HEK293 (cell line): ENCODE data around the gene ENKUR.

Source experiments
- CTCF ChIA-PET: fragments of 350-600 bp; formaldehyde crosslinking; extraction: SDS; loops from one replicate; lab custom pipeline; 2021; ENCODE audit warnings: antibody characterized with exemption; lab: Yijun Ruan, JAX
- POLR2A ChIA-PET: fragments of 300-600 bp; formaldehyde crosslinking; extraction: SDS; loops from one replicate; lab custom pipeline; 2020; ENCODE audit warnings: antibody characterized with exemption, inconsistent platforms; lab: Yijun Ruan, JAX
- H3K27ac ChIP-seq: fragments of 200-500 bp; sonication (Bioruptor generic); 2 replicates; pipeline ENCODE4 v1.5.1; 2014; ENCODE audit warnings: low read depth, low read length, control low read depth, inconsistent platforms; ENCODE audit errors: extremely low read depth
- H3K36me3 ChIP-seq, 2 experiments: fragments of 200-500 bp in 1 of 2; sonication (Bioruptor generic) in 1 of 2; 1 replicate in 1 of 2; 2 replicates in 1 of 2; pipeline ENCODE4 v1.5.1; 2014 to 2017; ENCODE audit warnings: inconsistent platforms in 2 of 2, low read length in 2 of 2; ENCODE audit not compliant: control insufficient read depth in 2 of 2, insufficient read depth in 1 of 2
- H3K4me1 ChIP-seq: fragments of 200-500 bp; sonication (Bioruptor generic); 2 replicates; pipeline ENCODE4 v1.5.1; 2014; ENCODE audit warnings: mild to moderate bottlenecking, low read length, inconsistent platforms; ENCODE audit not compliant: control insufficient read depth, insufficient read depth
- H3K4me3 ChIP-seq: 2 replicates; pipeline ENCODE4 v1.5.1; 2011; ENCODE audit warnings: low read depth, mild to moderate bottlenecking, control low read depth, low read length, moderate library complexity
- H3K9me3 ChIP-seq: fragments of 200-500 bp; sonication (Bioruptor generic); 2 replicates; pipeline ENCODE4 v1.5.1; 2014; ENCODE audit warnings: low read depth, low read length, inconsistent platforms; ENCODE audit not compliant: control insufficient read depth, insufficient read depth
- GFI1B ChIP-seq: fragments of 450-650 bp; formaldehyde crosslinking; IDR thresholded peaks from 2 replicates; pipeline ENCODE4 v1.5.1; 2016; ENCODE audit warnings: missing biosample characterization, missing genetic modification characterization
- GLI2 ChIP-seq: fragments of 450-650 bp; formaldehyde crosslinking; IDR thresholded peaks from 2 replicates; pipeline ENCODE4; 2017; ENCODE audit warnings: missing biosample characterization, missing genetic modification characterization, low read depth, borderline replicate concordance
- KLF1 ChIP-seq: fragments of 450-650 bp; formaldehyde crosslinking; IDR thresholded peaks from 2 replicates; pipeline ENCODE4 v1.5.1; 2016; ENCODE audit warnings: missing biosample characterization, missing genetic modification characterization
- OSR2 ChIP-seq: fragments of 450-650 bp; formaldehyde crosslinking; IDR thresholded peaks from 2 replicates; pipeline ENCODE4 v1.5.1; 2016; ENCODE audit warnings: missing biosample characterization, missing genetic modification characterization
- OVOL3 ChIP-seq: fragments of 450-650 bp; formaldehyde crosslinking; IDR thresholded peaks from 2 replicates; pipeline ENCODE4 v1.5.1; 2016; ENCODE audit warnings: missing biosample characterization, missing genetic modification characterization
- RBAK ChIP-seq: fragments of 450-650 bp; formaldehyde crosslinking; IDR thresholded peaks from 2 replicates; pipeline ENCODE4 v1.5.1; 2016; ENCODE audit warnings: missing biosample characterization, missing genetic modification characterization
- REPIN1 ChIP-seq: fragments of 450-650 bp; formaldehyde crosslinking; IDR thresholded peaks from 2 replicates; pipeline ENCODE4 v1.5.1; 2017; ENCODE audit warnings: missing biosample characterization, missing genetic modification characterization, low read depth
- SCRT1 ChIP-seq: fragments of 450-650 bp; formaldehyde crosslinking; IDR thresholded peaks from 2 replicates; pipeline ENCODE4 v1.5.1; 2016; ENCODE audit warnings: missing biosample characterization, missing genetic modification characterization, borderline replicate concordance
- SP2 ChIP-seq: fragments of 450-650 bp; formaldehyde crosslinking; IDR thresholded peaks from 2 replicates; pipeline ENCODE4 v1.5.1; 2016; ENCODE audit warnings: missing biosample characterization, missing genetic modification characterization
- TCF7L2 ChIP-seq: IDR thresholded peaks from 2 replicates; pipeline ENCODE4 v1.6.1; 2011; ENCODE audit warnings: low read depth, mild to moderate bottlenecking, inconsistent platforms, low read length, moderate library complexity, borderline replicate concordance
- YY2 ChIP-seq: fragments of 450-650 bp; formaldehyde crosslinking; IDR thresholded peaks from 2 replicates; pipeline ENCODE4 v1.5.1; 2016; ENCODE audit warnings: missing biosample characterization, missing genetic modification characterization
- ZNF354C ChIP-seq: fragments of 450-650 bp; formaldehyde crosslinking; IDR thresholded peaks from 2 replicates; pipeline ENCODE4 v1.5.1; 2016; ENCODE audit warnings: missing biosample characterization, missing genetic modification characterization, low read depth, borderline replicate concordance
- ZNF37A ChIP-seq: fragments of 450-650 bp; IDR thresholded peaks from 2 replicates; pipeline ENCODE4 v1.5.1; 2018; ENCODE audit warnings: missing biosample characterization, missing genetic modification characterization
- ZNF426 ChIP-seq: fragments of 450-650 bp; formaldehyde crosslinking; IDR thresholded peaks from 2 replicates; pipeline ENCODE4 v1.5.1; 2017; ENCODE audit warnings: missing biosample characterization, missing genetic modification characterization, mild to moderate bottlenecking, inconsistent platforms, moderate library complexity
- ZNF510 ChIP-seq: fragments of 450-650 bp; formaldehyde crosslinking; IDR thresholded peaks from 2 replicates; pipeline ENCODE4 v1.5.1; 2018; ENCODE audit warnings: mild to moderate bottlenecking, missing genetic modification characterization, missing biosample characterization; ENCODE audit not compliant: insufficient replicate concordance
- ZNF514 ChIP-seq: fragments of 450-650 bp; formaldehyde crosslinking; IDR thresholded peaks from 2 replicates; pipeline ENCODE4 v1.5.1; 2016; ENCODE audit warnings: missing biosample characterization, missing genetic modification characterization
- ZNF530 ChIP-seq: fragments of 450-650 bp; formaldehyde crosslinking; IDR thresholded peaks from 2 replicates; pipeline ENCODE4 v1.5.1; 2016; ENCODE audit warnings: low read depth, missing biosample characterization, missing genetic modification characterization
- ZNF623 ChIP-seq: fragments of 450-650 bp; formaldehyde crosslinking; IDR thresholded peaks from 2 replicates; pipeline ENCODE4 v1.5.1; 2016; ENCODE audit warnings: missing biosample characterization, missing genetic modification characterization
- ZNF670 ChIP-seq: fragments of 450-650 bp; formaldehyde crosslinking; IDR thresholded peaks from 2 replicates; pipeline ENCODE4 v1.5.1; 2016; ENCODE audit warnings: missing biosample characterization, missing genetic modification characterization, low read depth
- ZNF785 ChIP-seq: fragments of 450-650 bp; formaldehyde crosslinking; IDR thresholded peaks from 2 replicates; pipeline ENCODE4 v1.5.1; 2016; ENCODE audit warnings: missing biosample characterization, missing genetic modification characterization
- TF ChIP-seq, protein P1 (sequence below): fragments of 450-650 bp; formaldehyde crosslinking; IDR thresholded peaks from 2 replicates; pipeline ENCODE4 v1.5.1; 2017; ENCODE audit warnings: missing biosample characterization, missing genetic modification characterization
- TF ChIP-seq, protein P2 (sequence below): fragments of 450-650 bp; formaldehyde crosslinking; IDR thresholded peaks from 2 replicates; pipeline ENCODE4 v1.5.1; 2016; ENCODE audit warnings: missing biosample characterization, missing genetic modification characterization
- TF ChIP-seq, protein P3 (sequence below): fragments of 450-650 bp; formaldehyde crosslinking; IDR thresholded peaks from 2 replicates; pipeline ENCODE4 v1.5.1; 2016; ENCODE audit warnings: missing biosample characterization, missing genetic modification characterization

Gene ENKUR

DNA sequence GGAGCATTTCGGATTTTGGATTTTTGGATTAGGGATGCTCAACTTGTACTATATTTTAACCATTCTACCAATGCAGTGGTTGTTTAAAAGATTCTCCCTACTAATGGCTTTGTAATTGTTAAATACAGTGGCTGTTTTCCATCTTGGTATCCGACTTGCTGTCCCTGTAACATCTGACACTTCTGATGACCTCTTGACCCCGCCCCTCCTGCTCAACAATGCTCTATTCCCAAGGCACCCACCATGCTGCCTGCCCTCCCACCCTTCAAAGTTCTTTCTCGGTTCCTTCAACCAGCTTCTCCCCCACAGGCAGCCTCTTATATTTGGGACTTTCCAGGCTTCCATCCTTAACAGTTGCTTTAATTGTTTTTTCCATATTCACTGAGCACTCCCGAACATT, 65.5 kb downstream of the ENKUR start:
- H3K9me3 ChIP-seq, result no peaks in the 10 kb centered on the region
- H3K4me3 ChIP-seq, result no peak overlapping the region
- ChIA-PET POLR2A (no interaction called here), CTCF (no interaction called here)
- TF ChIP-seq GFI1B (tag by site-specific recombination) (no peak), KLF1 (no peak), RBAK (no peak), ZNF785 (tag by site-specific recombination) (no peak), REPIN1 (tag by site-specific recombination) (no peak), ZNF670 (tag by site-specific recombination) (no peak), OVOL3 (tag by site-specific recombination) (no peak), ZNF426 (tag by site-specific recombination) (no peak), ZNF354C (tag by site-specific recombination) (no peak), SP2 (tag by site-specific recombination) (no peak), TCF7L2 (no peak)
- no peaks in the 10 kb centered on the region for H3K4me1 ChIP-seq
- H3K27ac ChIP-seq, result no peak overlapping the region
- H3K36me3 ChIP-seq, result no peaks in the 10 kb centered on the region

DNA sequence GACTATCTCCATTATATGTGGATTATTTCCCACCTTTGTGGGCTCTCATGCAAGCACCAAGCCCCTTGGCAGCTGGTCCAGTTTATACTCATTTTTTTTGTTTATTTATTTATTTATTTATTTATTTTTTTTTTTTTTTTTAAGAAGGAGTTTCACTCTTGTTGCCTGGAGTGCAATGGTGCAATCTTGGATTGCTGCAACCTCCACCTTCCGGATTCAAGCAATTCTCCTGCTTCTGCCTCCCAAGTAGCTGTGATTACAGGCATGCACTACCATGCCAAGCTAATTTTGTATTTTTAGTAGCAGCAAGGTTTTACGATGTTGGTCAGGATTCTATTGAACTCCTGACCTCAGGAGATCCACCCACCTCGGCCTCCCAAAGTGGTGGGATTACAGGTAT, 66.3 kb downstream of the ENKUR start:
- Histone ChIP-seq H3K36me3 (no peaks in the 10 kb centered on the region), H3K4me3 (no peak overlapping the region), H3K4me1 (no peaks in the 10 kb centered on the region), H3K27ac (no peak overlapping the region), H3K9me3 (no peaks in the 10 kb centered on the region)
- ChIA-PET POLR2A (no interaction called here), CTCF (interaction anchor here (2.0 kb wide), 1 partner anchor 20 kb away, joined by 5 read pairs; no protein-coding TSS in a partner anchor)
- no peak for TF ChIP-seq ZNF37A (tag by site-specific recombination)
- TF ChIP-seq ZNF530 (tag by site-specific recombination), result no peak
- TF ChIP-seq ZNF623 (tag by site-specific recombination), result no peak
- TF ChIP-seq KLF1, result no peak
- no peak for TF ChIP-seq GLI2 (tag by site-specific recombination)
- TF ChIP-seq ZNF670 (tag by site-specific recombination), result no peak

DNA sequence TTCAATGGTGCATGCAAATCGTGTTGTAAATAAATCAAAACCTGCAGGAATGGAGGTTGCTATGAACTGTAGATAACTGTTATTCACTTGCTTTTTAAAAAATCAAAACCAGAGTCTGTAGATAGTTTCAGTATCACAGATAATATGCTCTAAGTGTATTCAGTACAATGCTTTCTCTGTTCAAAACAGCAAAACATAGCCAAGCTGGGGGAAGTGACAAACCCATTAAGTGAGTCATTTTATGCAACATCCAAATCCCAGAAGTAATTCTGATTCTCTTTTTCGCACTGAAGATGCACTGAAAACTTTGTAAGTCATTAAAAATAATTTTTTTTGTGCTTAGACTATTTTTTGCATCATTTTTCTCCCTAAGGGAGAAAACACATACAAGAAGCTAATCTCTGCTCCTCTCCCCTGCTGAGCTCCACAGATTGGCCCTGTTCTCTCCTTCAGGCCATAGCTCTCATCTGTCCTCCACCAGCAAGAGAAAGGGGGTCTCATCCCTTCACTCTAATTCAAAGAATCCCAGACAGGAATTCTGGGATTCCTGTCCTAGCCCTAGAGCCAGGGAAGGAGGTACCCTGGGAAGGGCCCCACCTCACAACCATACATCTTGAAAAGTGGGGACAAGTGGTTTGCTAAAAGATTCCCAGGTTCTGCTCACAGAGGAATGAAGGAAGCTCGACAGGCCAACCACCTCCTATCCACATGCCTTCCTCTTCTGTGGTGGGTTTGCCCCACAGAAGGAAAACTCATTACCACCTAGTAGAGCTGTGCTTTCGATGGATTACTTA, 68.5 kb downstream of the ENKUR start:
- Histone ChIP-seq H3K4me3 (no peak overlapping the region), H3K9me3 (no peaks in the 10 kb centered on the region), H3K4me1 (no peaks in the 10 kb centered on the region), H3K27ac (no peak overlapping the region), H3K36me3 (no peaks in the 10 kb centered on the region)
- ChIA-PET CTCF (interaction anchor here (0.5 to 2.0 kb wide), 3 partner anchors 18 to 1323 kb away, joined by 3 to 5 read pairs (median 4); no protein-coding TSS in a partner anchor), POLR2A (interaction anchor here (0.7 kb wide), 1 partner anchor 139 kb away, joined by 3 read pairs; no protein-coding TSS in a partner anchor)
- no peak for TF ChIP-seq ZNF510 (tag by site-specific recombination)
- TF ChIP-seq ZNF514, result no peak
- TF ChIP-seq OSR2 (tag by site-specific recombination), result no peak
- no peak for TF ChIP-seq YY2 (tag by site-specific recombination)
- TF ChIP-seq, protein P1, sequence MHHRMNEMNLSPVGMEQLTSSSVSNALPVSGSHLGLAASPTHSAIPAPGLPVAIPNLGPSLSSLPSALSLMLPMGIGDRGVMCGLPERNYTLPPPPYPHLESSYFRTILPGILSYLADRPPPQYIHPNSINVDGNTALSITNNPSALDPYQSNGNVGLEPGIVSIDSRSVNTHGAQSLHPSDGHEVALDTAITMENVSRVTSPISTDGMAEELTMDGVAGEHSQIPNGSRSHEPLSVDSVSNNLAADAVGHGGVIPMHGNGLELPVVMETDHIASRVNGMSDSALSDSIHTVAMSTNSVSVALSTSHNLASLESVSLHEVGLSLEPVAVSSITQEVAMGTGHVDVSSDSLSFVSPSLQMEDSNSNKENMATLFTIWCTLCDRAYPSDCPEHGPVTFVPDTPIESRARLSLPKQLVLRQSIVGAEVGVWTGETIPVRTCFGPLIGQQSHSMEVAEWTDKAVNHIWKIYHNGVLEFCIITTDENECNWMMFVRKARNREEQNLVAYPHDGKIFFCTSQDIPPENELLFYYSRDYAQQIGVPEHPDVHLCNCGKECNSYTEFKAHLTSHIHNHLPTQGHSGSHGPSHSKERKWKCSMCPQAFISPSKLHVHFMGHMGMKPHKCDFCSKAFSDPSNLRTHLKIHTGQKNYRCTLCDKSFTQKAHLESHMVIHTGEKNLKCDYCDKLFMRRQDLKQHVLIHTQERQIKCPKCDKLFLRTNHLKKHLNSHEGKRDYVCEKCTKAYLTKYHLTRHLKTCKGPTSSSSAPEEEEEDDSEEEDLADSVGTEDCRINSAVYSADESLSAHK (tag by site-specific recombination), result no peak
- TF ChIP-seq, protein P2, sequence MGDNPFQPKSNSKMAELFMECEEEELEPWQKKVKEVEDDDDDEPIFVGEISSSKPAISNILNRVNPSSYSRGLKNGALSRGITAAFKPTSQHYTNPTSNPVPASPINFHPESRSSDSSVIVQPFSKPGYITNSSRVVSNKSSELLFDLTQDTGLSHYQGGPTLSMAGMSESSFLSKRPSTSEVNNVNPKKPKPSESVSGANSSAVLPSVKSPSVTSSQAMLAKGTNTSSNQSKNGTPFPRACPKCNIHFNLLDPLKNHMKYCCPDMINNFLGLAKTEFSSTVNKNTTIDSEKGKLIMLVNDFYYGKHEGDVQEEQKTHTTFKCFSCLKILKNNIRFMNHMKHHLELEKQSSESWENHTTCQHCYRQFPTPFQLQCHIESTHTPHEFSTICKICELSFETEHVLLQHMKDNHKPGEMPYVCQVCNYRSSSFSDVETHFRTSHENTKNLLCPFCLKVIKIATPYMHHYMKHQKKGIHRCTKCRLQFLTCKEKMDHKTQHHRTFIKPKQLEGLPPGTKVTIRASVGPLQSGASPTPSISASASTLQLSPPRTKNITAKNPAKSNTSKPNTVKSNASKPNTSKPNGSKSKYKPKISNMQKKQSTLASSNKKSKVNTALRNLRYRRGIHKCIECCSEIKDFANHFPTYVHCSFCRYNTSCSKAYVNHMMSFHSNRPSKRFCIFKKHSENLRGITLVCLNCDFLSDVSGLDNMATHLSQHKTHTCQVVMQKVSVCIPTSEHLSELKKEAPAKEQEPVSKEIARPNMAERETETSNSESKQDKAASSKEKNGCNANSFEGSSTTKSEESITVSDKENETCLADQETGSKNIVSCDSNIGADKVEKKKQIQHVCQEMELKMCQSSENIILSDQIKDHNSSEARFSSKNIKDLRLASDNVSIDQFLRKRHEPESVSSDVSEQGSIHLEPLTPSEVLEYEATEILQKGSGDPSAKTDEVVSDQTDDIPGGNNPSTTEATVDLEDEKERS (tag by site-specific recombination), result no peak
- no peak for TF ChIP-seq SCRT1 (tag by site-specific recombination)
- TF ChIP-seq, protein P3, sequence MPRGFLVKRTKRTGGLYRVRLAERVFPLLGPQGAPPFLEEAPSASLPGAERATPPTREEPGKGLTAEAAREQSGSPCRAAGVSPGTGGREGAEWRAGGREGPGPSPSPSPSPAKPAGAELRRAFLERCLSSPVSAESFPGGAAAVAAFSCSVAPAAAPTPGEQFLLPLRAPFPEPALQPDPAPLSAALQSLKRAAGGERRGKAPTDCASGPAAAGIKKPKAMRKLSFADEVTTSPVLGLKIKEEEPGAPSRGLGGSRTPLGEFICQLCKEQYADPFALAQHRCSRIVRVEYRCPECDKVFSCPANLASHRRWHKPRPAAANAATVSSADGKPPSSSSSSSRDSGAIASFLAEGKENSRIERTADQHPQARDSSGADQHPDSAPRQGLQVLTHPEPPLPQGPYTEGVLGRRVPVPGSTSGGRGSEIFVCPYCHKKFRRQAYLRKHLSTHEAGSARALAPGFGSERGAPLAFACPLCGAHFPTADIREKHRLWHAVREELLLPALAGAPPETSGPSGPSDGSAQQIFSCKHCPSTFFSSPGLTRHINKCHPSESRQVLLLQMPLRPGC (tag by site-specific recombination), result no peak
- TF ChIP-seq GFI1B (tag by site-specific recombination), result no peak
